Left ventricle myocardium inferior (tissue), 1 donor: ENCODE results near the gene LMF2. TPM values are rescaled to one million over a fixed set of nuclear protein-coding genes. Genes with fewer than 3 reads are reported as not detected.

Source experiments
- DNase-seq: peaks from one replicate; pipeline ENCODE4 v3.0.0-alpha.2; 2020
- H3K27ac ChIP-seq: fragments of 200-600 bp; replicated peaks from 2 replicates; pipeline ENCODE4 v1.8.0; 2021
- H3K27me3 ChIP-seq: fragments of 200-600 bp; 2 replicates; pipeline ENCODE4 v1.8.0; 2021; ENCODE audit warnings: low read depth
- H3K36me3 ChIP-seq: fragments of 200-600 bp; 2 replicates; pipeline ENCODE4 v1.8.0; 2021
- H3K4me1 ChIP-seq: fragments of 200-600 bp; 2 replicates; pipeline ENCODE4 v1.8.0; 2021
- H3K4me3 ChIP-seq: fragments of 200-600 bp; 2 replicates; pipeline ENCODE4 v1.8.0; 2021; ENCODE audit warnings: mild to moderate bottlenecking, moderate library complexity
- H3K9me3 ChIP-seq: fragments of 200-600 bp; replicated peaks from 2 replicates; pipeline ENCODE4 v1.8.0; 2021
- intact Hi-C: fragments of 100-400 bp; cut with micrococcal nuclease; formaldehyde crosslinking; loops from one replicate; pipeline ENCODE4 v1.11.0; 2022
- total RNA-seq: library from RNA; stranded (reverse); fragmentation: NEBNext Ultra II Directional; extraction: Animal tissue kit (Norgen Biotek cat#: 25700); gene quantifications from one replicate; pipeline ENCODE4 v1.2.1, GENCODE V29; 2021
- TF ChIP-seq, protein P1 (sequence below): fragments of 200-600 bp; IDR thresholded peaks from 2 replicates; pipeline ENCODE4 v1.8.0; 2021; ENCODE audit warnings: antibody characterized with exemption, mild to moderate bottlenecking, borderline replicate concordance
- donor health status: DM: no; HTN: yes; CAD: no; lungs with severe emphysema.

LMF2 gene
- total RNA-seq, 1 donor from 2014 or later, result 23.4 TPM

DNA sequence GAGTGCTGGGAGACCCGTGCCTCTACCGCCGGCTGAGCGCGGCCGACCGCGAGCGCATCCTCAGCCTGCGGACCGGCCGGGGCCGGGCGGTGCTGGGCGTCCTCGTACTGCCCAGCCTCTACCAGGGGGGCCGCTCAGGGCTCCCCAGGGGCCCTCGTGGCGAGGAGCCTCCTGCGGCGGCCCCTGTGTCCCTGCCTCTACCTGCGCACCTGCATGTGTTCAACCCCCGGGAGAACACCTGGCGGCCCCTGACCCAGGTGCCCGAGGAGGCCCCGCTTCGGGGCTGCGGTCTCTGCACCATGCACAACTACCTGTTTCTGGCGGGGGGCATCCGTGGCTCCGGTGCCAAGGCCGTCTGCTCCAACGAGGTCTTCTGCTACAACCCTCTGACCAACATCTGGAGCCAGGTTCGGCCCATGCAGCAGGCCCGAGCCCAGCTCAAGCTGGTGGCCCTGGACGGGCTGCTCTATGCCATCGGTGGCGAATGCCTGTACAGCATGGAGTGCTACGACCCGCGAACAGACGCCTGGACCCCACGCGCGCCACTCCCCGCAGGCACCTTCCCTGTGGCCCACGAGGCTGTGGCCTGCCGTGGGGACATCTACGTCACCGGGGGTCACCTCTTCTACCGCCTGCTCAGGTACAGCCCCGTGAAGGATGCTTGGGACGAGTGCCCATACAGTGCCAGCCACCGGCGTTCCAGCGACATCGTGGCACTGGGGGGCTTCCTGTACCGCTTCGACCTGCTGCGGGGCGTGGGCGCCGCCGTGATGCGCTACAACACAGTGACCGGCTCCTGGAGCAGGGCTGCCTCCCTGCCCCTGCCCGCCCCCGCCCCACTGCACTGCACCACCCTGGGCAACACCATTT, 41.7 kb upstream of the LMF2 start:
- no peak overlapping the region for H3K27ac ChIP-seq
- TF ChIP-seq, protein P1, sequence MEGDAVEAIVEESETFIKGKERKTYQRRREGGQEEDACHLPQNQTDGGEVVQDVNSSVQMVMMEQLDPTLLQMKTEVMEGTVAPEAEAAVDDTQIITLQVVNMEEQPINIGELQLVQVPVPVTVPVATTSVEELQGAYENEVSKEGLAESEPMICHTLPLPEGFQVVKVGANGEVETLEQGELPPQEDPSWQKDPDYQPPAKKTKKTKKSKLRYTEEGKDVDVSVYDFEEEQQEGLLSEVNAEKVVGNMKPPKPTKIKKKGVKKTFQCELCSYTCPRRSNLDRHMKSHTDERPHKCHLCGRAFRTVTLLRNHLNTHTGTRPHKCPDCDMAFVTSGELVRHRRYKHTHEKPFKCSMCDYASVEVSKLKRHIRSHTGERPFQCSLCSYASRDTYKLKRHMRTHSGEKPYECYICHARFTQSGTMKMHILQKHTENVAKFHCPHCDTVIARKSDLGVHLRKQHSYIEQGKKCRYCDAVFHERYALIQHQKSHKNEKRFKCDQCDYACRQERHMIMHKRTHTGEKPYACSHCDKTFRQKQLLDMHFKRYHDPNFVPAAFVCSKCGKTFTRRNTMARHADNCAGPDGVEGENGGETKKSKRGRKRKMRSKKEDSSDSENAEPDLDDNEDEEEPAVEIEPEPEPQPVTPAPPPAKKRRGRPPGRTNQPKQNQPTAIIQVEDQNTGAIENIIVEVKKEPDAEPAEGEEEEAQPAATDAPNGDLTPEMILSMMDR, result no peak
- peaks cover 23% of the 10 kb centered on the region for H3K4me1 ChIP-seq
- intact Hi-C loops, result no loop called here
- H3K36me3 ChIP-seq, result no peaks in the 10 kb centered on the region
- no peaks in the 10 kb centered on the region for H3K9me3 ChIP-seq
- DNase-seq, result no peak
- H3K4me3 ChIP-seq, result peak overlapping the region; percentile 52
- H3K27me3 ChIP-seq, result peaks cover 78% of the 10 kb centered on the region

DNA sequence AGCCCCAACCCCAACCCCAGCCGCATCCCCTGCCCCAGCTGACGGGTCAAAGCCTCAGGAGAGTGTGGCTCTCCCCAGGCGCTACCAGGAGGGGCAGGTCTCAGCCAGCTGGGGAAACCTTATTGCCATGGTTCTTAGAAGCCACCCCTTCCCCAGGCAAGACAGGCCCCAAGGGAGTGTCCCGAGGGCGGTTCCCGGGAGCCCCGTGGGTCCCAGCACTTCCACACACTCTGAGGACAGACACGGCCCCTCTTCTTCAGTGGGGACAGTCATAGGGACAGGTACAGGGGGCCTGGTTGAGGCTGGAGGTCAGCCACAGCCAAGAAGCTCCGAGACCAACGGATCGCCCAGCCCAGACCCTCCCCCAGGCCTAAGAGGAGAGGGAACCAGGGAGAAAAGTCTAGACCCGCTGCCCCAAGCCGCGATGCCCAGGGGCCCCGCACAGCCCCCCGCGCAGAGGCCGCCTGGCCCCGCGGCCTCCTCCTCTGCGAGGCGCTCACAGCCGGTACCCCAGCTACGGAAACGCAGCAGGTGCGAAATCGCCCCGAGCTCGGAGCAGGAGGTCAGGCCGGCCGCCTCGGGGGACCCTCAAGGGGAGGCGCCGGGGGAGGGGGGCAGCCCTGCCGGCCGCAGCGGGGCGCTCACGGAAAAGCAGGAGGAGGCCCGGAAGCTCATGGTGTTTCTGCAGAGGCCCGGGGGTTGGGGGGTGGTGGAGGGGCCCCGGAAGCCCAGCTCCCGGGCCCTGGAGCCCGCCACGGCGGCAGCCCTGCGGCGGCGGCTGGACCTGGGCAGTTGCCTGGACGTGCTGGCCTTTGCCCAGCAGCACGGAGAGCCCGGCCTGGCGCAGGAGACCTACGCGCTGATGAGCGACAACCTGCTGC, 40.8 kb upstream of the LMF2 start:
- H3K27ac ChIP-seq, result no peak overlapping the region
- DNase-seq, result no peak
- H3K27me3 ChIP-seq, result peaks cover 86% of the 10 kb centered on the region
- H3K4me3 ChIP-seq, result peak overlapping the region; percentile 52
- peaks cover 28% of the 10 kb centered on the region for H3K4me1 ChIP-seq
- intact Hi-C loops, result no loop called here
- H3K36me3 ChIP-seq, result no peaks in the 10 kb centered on the region
- H3K9me3 ChIP-seq, result no peaks in the 10 kb centered on the region
- TF ChIP-seq, protein P1, result no peak

DNA sequence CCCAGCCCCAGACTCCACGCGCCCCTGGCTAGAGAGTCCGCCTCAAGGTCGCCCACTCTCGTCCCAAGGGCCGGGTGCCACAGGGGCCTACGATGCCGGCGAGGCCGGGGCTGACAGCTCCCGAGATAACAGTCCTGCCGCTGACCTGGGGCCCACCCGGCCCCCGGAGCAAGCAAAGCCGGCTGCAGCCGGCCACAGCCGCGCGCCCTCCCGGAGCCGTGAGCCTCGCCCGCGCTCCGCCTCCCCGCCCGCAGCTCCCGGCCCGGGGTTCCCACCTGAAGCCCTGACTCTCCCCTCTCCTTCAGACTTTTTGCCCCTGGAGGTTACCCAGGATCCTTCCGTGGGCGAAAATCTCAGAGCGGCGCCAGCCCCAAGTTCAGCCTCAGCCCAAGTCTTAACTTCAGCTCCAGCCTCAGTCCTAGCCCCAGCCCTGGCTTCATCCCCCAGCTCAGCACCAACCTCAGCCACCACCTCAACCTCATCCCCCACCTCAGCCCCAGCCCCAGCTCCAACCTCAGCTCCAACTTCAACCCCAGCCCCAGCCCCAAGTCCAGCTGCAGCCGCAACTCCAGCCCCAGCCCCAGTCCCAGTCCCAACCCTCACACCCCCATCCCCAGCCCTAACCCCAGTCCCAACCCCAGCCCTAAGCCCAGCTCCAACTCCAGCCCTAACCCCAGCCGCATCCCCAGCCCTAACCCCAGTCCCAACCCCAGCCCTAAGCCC, 39.9 kb upstream of the LMF2 start:
- no peak for DNase-seq
- Histone ChIP-seq H3K27me3 (peaks cover 87% of the 10 kb centered on the region), H3K4me3 (no peak overlapping the region), H3K36me3 (no peaks in the 10 kb centered on the region), H3K9me3 (no peaks in the 10 kb centered on the region), H3K27ac (no peak overlapping the region), H3K4me1 (peaks cover 28% of the 10 kb centered on the region)
- intact Hi-C loops, result no loop called here
- TF ChIP-seq, protein P1, result no peak

DNA sequence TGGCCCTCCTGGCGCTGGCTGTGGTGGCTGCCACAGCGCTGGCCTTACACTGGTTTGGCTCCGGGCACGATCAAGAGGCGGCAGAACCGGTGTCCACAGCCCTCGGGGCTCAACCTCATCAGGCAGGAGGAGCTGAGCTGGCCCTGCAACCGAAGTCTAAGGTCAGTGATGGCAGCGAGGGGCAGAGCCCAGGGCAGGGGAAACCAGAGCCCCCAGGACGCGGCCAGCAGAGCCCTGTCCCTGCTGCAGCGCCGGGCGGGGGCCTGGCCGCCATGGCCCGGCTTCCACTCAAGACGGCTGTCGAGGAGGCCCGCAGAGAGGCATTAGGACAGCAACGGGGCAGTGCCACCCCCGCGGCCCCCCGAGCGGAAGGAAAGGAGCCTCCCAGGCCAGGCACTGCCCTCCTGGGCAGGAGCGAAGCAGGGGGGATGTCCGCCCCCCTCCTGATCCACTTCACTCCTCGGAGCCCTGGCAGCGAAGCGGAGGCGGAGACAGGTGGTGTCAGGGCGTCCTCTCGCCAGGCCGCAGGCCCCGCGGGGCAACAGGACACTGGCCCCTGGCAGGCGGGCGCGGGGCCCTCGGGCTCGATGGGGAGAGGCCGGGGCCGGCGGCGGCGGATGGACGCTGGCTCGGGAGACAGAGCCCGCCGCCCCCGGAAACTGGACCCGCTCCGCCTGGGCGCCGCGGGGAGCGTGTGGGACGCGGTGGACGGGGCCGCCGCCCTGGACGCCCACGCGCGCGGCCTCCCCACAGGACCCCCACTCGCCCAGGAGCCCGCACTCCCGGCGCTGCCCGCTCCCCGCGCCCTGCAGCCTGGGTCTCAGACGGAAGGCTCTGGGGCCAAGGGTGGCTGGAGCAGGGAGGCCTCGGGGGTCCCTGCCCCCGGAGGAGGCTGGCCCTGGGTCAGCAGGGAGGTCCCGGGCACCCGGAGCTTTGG, 39.1 kb upstream of the LMF2 start:
- Histone ChIP-seq H3K36me3 (no peaks in the 10 kb centered on the region), H3K27me3 (peaks cover 82% of the 10 kb centered on the region), H3K4me3 (no peak overlapping the region), H3K4me1 (peaks cover 28% of the 10 kb centered on the region), H3K27ac (no peak overlapping the region), H3K9me3 (no peaks in the 10 kb centered on the region)
- DNase-seq, result no peak
- TF ChIP-seq, protein P1, result no peak
- intact Hi-C loops, result no loop called here
